T-helper 17 cell (primary cell): ENCODE measurements around the gene ELOVL6. TPM values are rescaled to one million over a fixed set of nuclear protein-coding genes. Genes with fewer than 3 reads are reported as not detected.
"Not testable (repeated sequence)": the region's sequence is repeated elsewhere in the genome, so short reads cannot be mapped to it uniquely, and the experiment has no call there.

Experiments used
- ATAC-seq: fragments of 150-1000 bp; cut with Tn5 transposase; 2 replicates; pipeline ENCODE4 v1.10.0; 2021; ENCODE audit warnings: mild to moderate bottlenecking, moderate library complexity
- DNase-seq, 3 donors: peaks; one replicate each; pipeline versions ENCODE4 v3.0.0 to v3.0.0-alpha.2; 2020 to 2021
- H3K9me3 ChIP-seq: one replicate; pipeline ENCODE4 v1.7.0; 2013; ENCODE audit warnings: low read length, mild to moderate bottlenecking; ENCODE audit not compliant: control insufficient read depth, poor library complexity, severe bottlenecking
- H3K27ac Mint-ChIP-seq: one replicate; pipeline ENCODE4 v1.8.0; 2022; ENCODE audit warnings: mild to moderate bottlenecking, moderate library complexity, mixed read lengths
- H3K27me3 Mint-ChIP-seq: one replicate; pipeline ENCODE4 v1.8.0; 2022; ENCODE audit warnings: mixed read lengths
- H3K36me3 Mint-ChIP-seq: one replicate; pipeline ENCODE4 v1.8.0; 2022; ENCODE audit warnings: low read depth, mixed read lengths
- H3K4me1 Mint-ChIP-seq: one replicate; pipeline ENCODE4 v1.8.0; 2022; ENCODE audit warnings: mild to moderate bottlenecking, mixed read lengths
- H3K4me3 Mint-ChIP-seq: one replicate; pipeline ENCODE4 v1.8.0; 2022; ENCODE audit warnings: mild to moderate bottlenecking, moderate library complexity, mixed read lengths
- total RNA-seq, 4 donors: library from RNA in 2 of 4; stranded (reverse) in 2 of 4; gene quantifications; one replicate each; pipeline ENCODE4 v1.2.3 and lab custom pipeline; 2022 to 2026

ELOVL6 gene
- total RNA-seq, 2 donors from 2014 or later = 3.7 to 3.9 TPM

GRCh38 chr4:110193822-110194761 is 4.3 kb downstream of the ELOVL6 start:
- DNase-seq (peak; percentile 35 to 58 (median 50)), ATAC-seq (peak; percentile 86)
- H3K9me3 ChIP-seq = no peaks in the 10 kb centered on the region
- peak overlapping the region; percentile 7 for H3K4me3 Mint-ChIP-seq
- peak overlapping the region; percentile 97 for H3K27ac Mint-ChIP-seq
- peaks cover 4% of the 10 kb centered on the region for H3K36me3 Mint-ChIP-seq
- H3K27me3 Mint-ChIP-seq = no peaks in the 10 kb centered on the region
- peaks cover 28% of the 10 kb centered on the region for H3K4me1 Mint-ChIP-seq

GRCh38 chr4:110193287-110193686 is 5.1 kb downstream of the ELOVL6 start:
- DNase-seq, H3K9me3 ChIP-seq, H3K27me3 Mint-ChIP-seq, H3K4me3 Mint-ChIP-seq, H3K36me3 Mint-ChIP-seq, ATAC-seq: not testable (repeated sequence)
- peaks cover 22% of the 10 kb centered on the region for H3K4me1 Mint-ChIP-seq
- H3K27ac Mint-ChIP-seq = peak overlapping the region; percentile 97

GRCh38 chr4:110190249-110190648 is 8.2 kb downstream of the ELOVL6 start:
- H3K36me3 Mint-ChIP-seq = no peaks in the 10 kb centered on the region

GRCh38 chr4:110188113-110188512 is 10.3 kb downstream of the ELOVL6 start:
- Mint-ChIP-seq H3K4me3 (no peak overlapping the region), H3K36me3 (peaks cover 2% of the 10 kb centered on the region), H3K27me3 (no peaks in the 10 kb centered on the region), H3K4me1 (peaks cover 15% of the 10 kb centered on the region), H3K27ac (no peak overlapping the region)
- no peaks in the 10 kb centered on the region for H3K9me3 ChIP-seq
- DNase-seq (no peak), ATAC-seq (no peak)

More at GRCh38 chr4:110190249-110190648, 8.2 kb downstream of the ELOVL6 start:
- no peak for ATAC-seq
- H3K9me3 ChIP-seq = no peaks in the 10 kb centered on the region
- H3K4me1 Mint-ChIP-seq = peaks cover 16% of the 10 kb centered on the region
- no peak overlapping the region for H3K27ac Mint-ChIP-seq
- H3K27me3 Mint-ChIP-seq = no peaks in the 10 kb centered on the region
- DNase-seq = no peak
- H3K4me3 Mint-ChIP-seq = no peak overlapping the region

GRCh38 chr4:110184791-110185155 is 13.6 kb downstream of the ELOVL6 start:
- peaks cover 13% of the 10 kb centered on the region for H3K4me1 Mint-ChIP-seq
- H3K27me3 Mint-ChIP-seq = no peaks in the 10 kb centered on the region
- peaks cover 2% of the 10 kb centered on the region for H3K36me3 Mint-ChIP-seq
- no peak overlapping the region for H3K27ac Mint-ChIP-seq
- no peak for ATAC-seq
- no peak overlapping the region for H3K4me3 Mint-ChIP-seq
- no peak for DNase-seq
- H3K9me3 ChIP-seq = no peaks in the 10 kb centered on the region

- no peaks in the 10 kb centered on the region for H3K9me3 ChIP-seq
- ATAC-seq = no peak
- H3K4me3 Mint-ChIP-seq = no peak overlapping the region
- DNase-seq = no peak
- peaks cover 13% of the 10 kb centered on the region for H3K4me1 Mint-ChIP-seq
- peak overlapping the region; percentile 47 for H3K27ac Mint-ChIP-seq
- H3K36me3 Mint-ChIP-seq = peaks cover 2% of the 10 kb centered on the region
- no peaks in the 10 kb centered on the region for H3K27me3 Mint-ChIP-seq
These were observed 14.2 kb downstream of the ELOVL6 start for GRCh38 chr4:110184140-110184790.

GRCh38 chr4:110183643-110184042 is 14.8 kb downstream of the ELOVL6 start:
- Mint-ChIP-seq H3K4me1 (peaks cover 13% of the 10 kb centered on the region), H3K27ac (no peak overlapping the region), H3K27me3 (no peaks in the 10 kb centered on the region), H3K4me3 (no peak overlapping the region), H3K36me3 (peaks cover 2% of the 10 kb centered on the region)
- no peak for ATAC-seq
- no peak for DNase-seq
- no peaks in the 10 kb centered on the region for H3K9me3 ChIP-seq

GRCh38 chr4:110183058-110183457 is 15.4 kb downstream of the ELOVL6 start:
- no peaks in the 10 kb centered on the region for H3K9me3 ChIP-seq
- Mint-ChIP-seq H3K4me1 (peaks cover 13% of the 10 kb centered on the region), H3K27ac (no peak overlapping the region), H3K4me3 (no peak overlapping the region), H3K27me3 (no peaks in the 10 kb centered on the region), H3K36me3 (peaks cover 2% of the 10 kb centered on the region)
- ATAC-seq = no peak
- no peak for DNase-seq

GRCh38 chr4:110181890-110182289 is 16.5 kb downstream of the ELOVL6 start:
- ATAC-seq (no peak), DNase-seq (no peak)
- peaks cover 2% of the 10 kb centered on the region for H3K36me3 Mint-ChIP-seq
- H3K27ac Mint-ChIP-seq = no peak overlapping the region
- no peaks in the 10 kb centered on the region for H3K9me3 ChIP-seq
- no peaks in the 10 kb centered on the region for H3K27me3 Mint-ChIP-seq
- no peak overlapping the region for H3K4me3 Mint-ChIP-seq
- peaks cover 13% of the 10 kb centered on the region for H3K4me1 Mint-ChIP-seq

- Mint-ChIP-seq H3K4me1 (no peaks in the 10 kb centered on the region), H3K36me3 (no peaks in the 10 kb centered on the region), H3K27me3 (no peaks in the 10 kb centered on the region), H3K4me3 (no peak overlapping the region), H3K27ac (no peak overlapping the region)
- ATAC-seq (no peak), DNase-seq (no peak)
- no peaks in the 10 kb centered on the region for H3K9me3 ChIP-seq
These were observed 22.8 kb downstream of the ELOVL6 start for GRCh38 chr4:110175634-110176033.

GRCh38 chr4:110172972-110173371 is 25.4 kb downstream of the ELOVL6 start:
- Mint-ChIP-seq H3K27me3 (no peaks in the 10 kb centered on the region), H3K36me3 (no peaks in the 10 kb centered on the region), H3K4me3 (no peak overlapping the region), H3K27ac (no peak overlapping the region), H3K4me1 (no peaks in the 10 kb centered on the region)
- DNase-seq = no peak
- H3K9me3 ChIP-seq = no peaks in the 10 kb centered on the region
- ATAC-seq = no peak

GRCh38 chr4:110171971-110172370 is 26.4 kb downstream of the ELOVL6 start:
- Mint-ChIP-seq H3K4me3 (no peak overlapping the region), H3K4me1 (peaks cover under 1% of the 10 kb centered on the region), H3K36me3 (no peaks in the 10 kb centered on the region), H3K27ac (no peak overlapping the region), H3K27me3 (no peaks in the 10 kb centered on the region)
- no peak for ATAC-seq
- no peaks in the 10 kb centered on the region for H3K9me3 ChIP-seq
- DNase-seq = no peak

GRCh38 chr4:110170861-110171260 is 27.6 kb downstream of the ELOVL6 start:
- DNase-seq (no peak), ATAC-seq (no peak)
- no peaks in the 10 kb centered on the region for H3K27me3 Mint-ChIP-seq
- H3K36me3 Mint-ChIP-seq = no peaks in the 10 kb centered on the region
- H3K4me3 Mint-ChIP-seq = no peak overlapping the region
- H3K4me1 Mint-ChIP-seq = peaks cover 5% of the 10 kb centered on the region
- H3K9me3 ChIP-seq = no peaks in the 10 kb centered on the region
- H3K27ac Mint-ChIP-seq = no peak overlapping the region
